CD4-positive, alpha-beta memory T cell (primary cell): ENCODE data around the gene CCDC190. TPM values are rescaled to one million over a fixed set of nuclear protein-coding genes. Genes with fewer than 3 reads are reported as not detected.
"Not testable (repeated sequence)": the region's sequence is repeated elsewhere in the genome, so short reads cannot be mapped to it uniquely, and the experiment has no call there.

Experiments used
- CTCF ChIA-PET: fragments of 350-600 bp; sonication (Branson Sonifier 250); formaldehyde crosslinking; loops from one replicate; lab custom pipeline; 2021; ENCODE audit warnings: inconsistent platforms; ENCODE audit not compliant: partially characterized antibody; lab: Charles Lee
- POLR2A ChIA-PET: fragments of 350-600 bp; sonication (Branson Sonifier 250); formaldehyde crosslinking; loops from one replicate; lab custom pipeline; 2021; ENCODE audit not compliant: partially characterized antibody; lab: Charles Lee
- DNase-seq, 5 donors: peaks; one replicate each; pipeline versions ENCODE4 v3.0.0 to v3.0.0-alpha.2; 2020 to 2022; ENCODE audit warnings: mixed read lengths in 1 of 5
- H3K27ac ChIP-seq: one replicate; pipeline ENCODE4 v1.7.0; 2013; ENCODE audit warnings: low read depth, low read length
- H3K27me3 ChIP-seq: 2 replicates; pipeline ENCODE4 v1.7.0; 2013; ENCODE audit warnings: mild to moderate bottlenecking, low read length, moderate library complexity; ENCODE audit not compliant: insufficient read depth
- H3K36me3 ChIP-seq: 2 replicates; pipeline ENCODE4 v1.7.0; 2013; ENCODE audit warnings: mild to moderate bottlenecking, low read length, moderate library complexity; ENCODE audit not compliant: insufficient read depth
- H3K4me1 ChIP-seq: 2 replicates; pipeline ENCODE4 v1.7.0; 2013; ENCODE audit warnings: mild to moderate bottlenecking, low read length, moderate library complexity; ENCODE audit not compliant: insufficient read depth
- H3K4me3 ChIP-seq, 2 donors: one replicate each; pipeline ENCODE4 v1.7.0; 2013; ENCODE audit warnings: low read length in 2 of 2, mild to moderate bottlenecking in 1 of 2
- H3K9me3 ChIP-seq, 2 donors: one replicate each; pipeline ENCODE4 v1.7.0; 2013; ENCODE audit warnings: low read length in 2 of 2, control low read depth in 1 of 2; ENCODE audit not compliant: control insufficient read depth in 1 of 2
- H3K27ac Mint-ChIP-seq, 7 donors: one replicate each; pipeline ENCODE4 v1.8.0; 2020 to 2021; ENCODE audit warnings: mixed read lengths in 7 of 7, mild to moderate bottlenecking in 6 of 7, inconsistent platforms in 3 of 7, moderate library complexity in 3 of 7
- H3K27me3 Mint-ChIP-seq, 2 donors: one replicate each; pipeline ENCODE4 v1.8.0; 2020 to 2021; ENCODE audit warnings: mixed read lengths in 2 of 2
- H3K36me3 Mint-ChIP-seq, 2 donors: one replicate each; pipeline ENCODE4 v1.8.0; 2020 to 2021; ENCODE audit warnings: mixed read lengths in 2 of 2, inconsistent platforms in 1 of 2, mild to moderate bottlenecking in 1 of 2
- H3K4me1 Mint-ChIP-seq, 4 donors: one replicate each; pipeline ENCODE4 v1.8.0; 2020 to 2021; ENCODE audit warnings: mixed read lengths in 4 of 4, mild to moderate bottlenecking in 1 of 4
- H3K4me3 Mint-ChIP-seq, 8 donors: one replicate each; pipeline ENCODE4 v1.8.0; 2020 to 2021; ENCODE audit warnings: mixed read lengths in 8 of 8, mild to moderate bottlenecking in 7 of 8, moderate library complexity in 6 of 8, inconsistent platforms in 3 of 8
- H3K9me3 Mint-ChIP-seq, 8 donors: one replicate each; pipeline ENCODE4 v1.8.0; 2020 to 2021; ENCODE audit warnings: mixed read lengths in 8 of 8, mild to moderate bottlenecking in 5 of 8, inconsistent platforms in 3 of 8, moderate library complexity in 1 of 8
- intact Hi-C: fragments of 100-400 bp; cut with micrococcal nuclease; formaldehyde crosslinking; loops from one replicate; pipeline ENCODE4 v1.15.1; 2023
- polyA plus RNA-seq, 2 donors: library from polyadenylated mRNA; unstranded; fragments of 300-500 nt; fragmentation: Illumina TruSeq; gene quantifications; one replicate each; pipeline ENCODE4 v1.2.3, GENCODE V29; 2021
- total RNA-seq, 2 experiments: library from RNA; stranded (reverse); gene quantifications; one replicate each; pipeline ENCODE4 v1.2.3, GENCODE V29; 2021

Gene CCDC190
- total and polyA plus RNA-seq, 4 experiments from 2014 or later = not detected

GRCh38 chr1:162889989-162890388 is 29.0 kb upstream of the CCDC190 start:
- no peaks in the 10 kb centered on the region for H3K9me3 ChIP-seq
- intact Hi-C loops = no loop called here
- Mint-ChIP-seq H3K36me3 (no peaks in the 10 kb centered on the region), H3K4me3 (no peak overlapping the region), H3K27me3 (peaks cover 6% of the 10 kb centered on the region in 2 donors), H3K9me3 (no peaks in the 10 kb centered on the region), H3K27ac (no peak overlapping the region), H3K4me1 (no peaks in the 10 kb centered on the region)
- no peaks in the 10 kb centered on the region for H3K27me3 ChIP-seq
- H3K36me3 ChIP-seq = no peaks in the 10 kb centered on the region
- no peak for DNase-seq
- no peak overlapping the region for H3K4me3 ChIP-seq
- no peak overlapping the region for H3K27ac ChIP-seq
- ChIA-PET POLR2A (no interaction called here), CTCF (no interaction called here)
- H3K4me1 ChIP-seq = no peaks in the 10 kb centered on the region

GRCh38 chr1:162886705-162887104 is 25.7 kb upstream of the CCDC190 start:
- CTCF ChIA-PET = no interaction called here
- Histone ChIP-seq H3K9me3 (no peaks in the 10 kb centered on the region), H3K36me3 (no peaks in the 10 kb centered on the region), H3K4me3 (no peak overlapping the region), H3K4me1 (no peaks in the 10 kb centered on the region), H3K27ac (no peak overlapping the region), H3K27me3 (no peaks in the 10 kb centered on the region)
- intact Hi-C loops = no loop called here
- H3K27ac Mint-ChIP-seq = no peak overlapping the region
- POLR2A ChIA-PET = no interaction called here
- no peaks in the 10 kb centered on the region for H3K36me3 Mint-ChIP-seq
- H3K9me3 Mint-ChIP-seq = no peaks in the 10 kb centered on the region
- H3K4me3 Mint-ChIP-seq = no peak overlapping the region
- no peak for DNase-seq
- peaks cover 7 to 11% of the 10 kb centered on the region in 2 donors for H3K27me3 Mint-ChIP-seq
- H3K4me1 Mint-ChIP-seq = no peaks in the 10 kb centered on the region

- H3K36me3 Mint-ChIP-seq = no peaks in the 10 kb centered on the region
- peaks cover 4% of the 10 kb centered on the region for H3K27me3 ChIP-seq
- intact Hi-C loops = no loop called here
- H3K4me1 ChIP-seq = no peaks in the 10 kb centered on the region
- no peak overlapping the region for H3K27ac ChIP-seq
- H3K27me3 Mint-ChIP-seq = peaks cover 8 to 12% of the 10 kb centered on the region in 2 donors
- no peaks in the 10 kb centered on the region for H3K9me3 Mint-ChIP-seq
- H3K36me3 ChIP-seq = no peaks in the 10 kb centered on the region
- H3K4me3 ChIP-seq = no peak overlapping the region
- ChIA-PET POLR2A (no interaction called here), CTCF (no interaction called here)
- no peak overlapping the region for H3K4me3 Mint-ChIP-seq
- DNase-seq = no peak
- H3K9me3 ChIP-seq = no peaks in the 10 kb centered on the region
- H3K27ac Mint-ChIP-seq = no peak overlapping the region
- H3K4me1 Mint-ChIP-seq = no peaks in the 10 kb centered on the region
These were observed 24.3 kb upstream of the CCDC190 start for GRCh38 chr1:162885265-162885664.

- Mint-ChIP-seq H3K4me1 (no peaks in the 10 kb centered on the region), H3K9me3 (no peaks in the 10 kb centered on the region), H3K27me3 (peaks cover 8 to 11% of the 10 kb centered on the region in 2 donors), H3K36me3 (no peaks in the 10 kb centered on the region), H3K4me3 (no peak overlapping the region), H3K27ac (no peak overlapping the region)
- intact Hi-C loops = no loop called here
- Histone ChIP-seq H3K36me3 (no peaks in the 10 kb centered on the region), H3K9me3 (no peaks in the 10 kb centered on the region), H3K4me3 (no peak overlapping the region), H3K27ac (no peak overlapping the region), H3K27me3 (peaks cover 4% of the 10 kb centered on the region), H3K4me1 (no peaks in the 10 kb centered on the region)
- no peak for DNase-seq
- CTCF ChIA-PET = no interaction called here
- POLR2A ChIA-PET = no interaction called here
These were observed 23.9 kb upstream of the CCDC190 start for GRCh38 chr1:162884831-162885230.

- CTCF ChIA-PET = no interaction called here
- Mint-ChIP-seq H3K27me3 (peaks cover 8 to 14% of the 10 kb centered on the region in 2 donors), H3K9me3 (peaks cover 0 to under 1% (median 0%) of the 10 kb centered on the region in 8 donors), H3K36me3 (no peaks in the 10 kb centered on the region), H3K4me3 (no peak overlapping the region), H3K27ac (no peak overlapping the region), H3K4me1 (no peaks in the 10 kb centered on the region)
- no peak for DNase-seq
- POLR2A ChIA-PET = no interaction called here
- no peaks in the 10 kb centered on the region for H3K9me3 ChIP-seq
- no peaks in the 10 kb centered on the region for H3K4me1 ChIP-seq
- no peak overlapping the region for H3K4me3 ChIP-seq
- peaks cover 4% of the 10 kb centered on the region for H3K27me3 ChIP-seq
- intact Hi-C loops = no loop called here
- H3K27ac ChIP-seq = no peak overlapping the region
- no peaks in the 10 kb centered on the region for H3K36me3 ChIP-seq
These were observed 21.3 kb upstream of the CCDC190 start for GRCh38 chr1:162882248-162882674.

GRCh38 chr1:162881590-162881989 is 20.6 kb upstream of the CCDC190 start:
- H3K9me3 Mint-ChIP-seq = peaks cover 0 to 2% (median 0%) of the 10 kb centered on the region in 8 donors
- Histone ChIP-seq H3K4me3 (no peak overlapping the region), H3K36me3 (no peaks in the 10 kb centered on the region), H3K9me3 (no peaks in the 10 kb centered on the region), H3K27ac (no peak overlapping the region), H3K27me3 (peaks cover 4% of the 10 kb centered on the region), H3K4me1 (no peaks in the 10 kb centered on the region)
- ChIA-PET POLR2A (no interaction called here), CTCF (no interaction called here)
- no peaks in the 10 kb centered on the region for H3K4me1 Mint-ChIP-seq
- H3K27me3 Mint-ChIP-seq = peaks cover 9 to 14% of the 10 kb centered on the region in 2 donors
- intact Hi-C loops = no loop called here
- DNase-seq = no peak
- no peak overlapping the region for H3K27ac Mint-ChIP-seq
- no peaks in the 10 kb centered on the region for H3K36me3 Mint-ChIP-seq
- no peak overlapping the region for H3K4me3 Mint-ChIP-seq

GRCh38 chr1:162880617-162881016 is 19.6 kb upstream of the CCDC190 start:
- H3K27ac ChIP-seq, H3K36me3 Mint-ChIP-seq, CTCF ChIA-PET, H3K4me1 Mint-ChIP-seq, H3K9me3 Mint-ChIP-seq, POLR2A ChIA-PET, H3K27me3 ChIP-seq, H3K4me1 ChIP-seq, H3K27ac Mint-ChIP-seq, H3K4me3 Mint-ChIP-seq, intact Hi-C loops, H3K9me3 ChIP-seq, H3K36me3 ChIP-seq, H3K4me3 ChIP-seq, DNase-seq: not testable (repeated sequence)
- peaks cover 11 to 17% of the 10 kb centered on the region in 2 donors for H3K27me3 Mint-ChIP-seq
